T47D (cell line): Measurements from ENCODE around the gene TLL2.

ENCODE experiments used
- DNase-seq, 2 experiments: peaks; one replicate each; pipeline versions ENCODE4 v3.0.0 to v3.0.0-alpha.2; 2011 to 2012; ENCODE audit warnings: low read depth in 1 of 2, low spot score in 1 of 2
- JUND ChIP-seq: IDR thresholded peaks from 2 replicates; pipeline ENCODE4 v1.6.1; 2012; ENCODE audit warnings: low read depth
- in situ Hi-C: cut with HindIII; loops from 2 replicates; pipeline ENCODE4 v1.10.0; 2016; ENCODE audit warnings: low sequenced_read_pairs, low pct_unique_long_range_greater_than_20kb

TLL2 gene

DNA sequence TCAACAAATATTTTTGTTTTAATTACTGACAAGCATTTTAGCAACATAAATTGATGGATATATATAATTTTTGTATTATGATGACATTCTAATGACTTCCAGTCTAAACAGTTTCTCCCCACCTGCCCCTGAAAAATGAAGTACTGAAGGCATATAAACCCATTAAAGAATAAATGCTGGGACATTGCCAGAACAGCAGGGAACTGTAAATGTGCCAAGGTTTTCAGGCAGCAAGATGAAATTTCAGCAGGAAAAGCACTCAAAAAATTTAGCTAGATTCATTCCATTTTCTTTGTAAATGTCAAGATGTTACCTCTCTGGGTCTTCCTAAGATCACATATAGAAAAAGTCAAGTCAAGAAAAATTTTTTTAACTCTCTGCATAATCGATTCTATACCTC lies 11.0 kb upstream of the TLL2 start:
- TF ChIP-seq JUND: no peak
- DNase-seq: no peak
- in situ Hi-C loops: no loop called here

DNA sequence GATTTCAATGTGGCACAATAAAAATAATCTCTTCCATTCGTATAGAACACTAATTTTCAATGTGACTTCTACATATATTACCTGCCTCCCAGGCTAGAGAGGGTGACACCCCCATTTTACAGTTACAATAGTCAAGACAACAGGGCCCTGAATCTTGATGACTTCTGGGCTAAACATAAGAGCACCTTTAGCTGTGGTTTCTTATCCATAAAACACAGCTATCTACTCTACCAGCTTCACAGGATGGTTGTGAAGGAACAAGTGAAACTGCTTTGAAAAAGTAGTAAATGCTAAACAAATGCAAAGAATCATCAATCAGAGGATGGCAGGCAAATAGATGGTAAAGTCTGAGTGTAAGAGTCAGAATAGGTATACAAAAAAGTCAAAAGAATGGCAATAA lies 3.6 kb upstream of the TLL2 start:
- no peak for TF ChIP-seq JUND
- DNase-seq: no peak
- in situ Hi-C loops: no loop called here

DNA sequence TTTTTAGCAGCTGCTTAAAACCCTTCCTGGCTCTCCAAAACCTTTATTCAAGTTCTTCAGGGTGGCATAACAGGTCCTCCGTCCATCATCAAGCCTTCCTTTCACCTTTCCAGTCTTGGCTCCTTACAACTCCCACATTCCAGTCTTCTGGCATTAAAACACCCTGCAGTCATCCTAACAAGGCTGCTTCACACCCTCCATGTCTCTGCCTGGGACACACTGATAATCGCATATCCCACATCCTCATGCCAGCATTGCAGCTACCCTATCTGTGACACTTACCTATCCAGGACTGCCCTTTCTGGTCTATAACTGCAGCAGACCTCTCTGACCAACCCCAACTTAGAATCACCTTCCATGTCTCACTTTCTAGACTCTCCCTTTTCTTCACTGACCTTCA lies 2.6 kb upstream of the TLL2 start:
- no peak for TF ChIP-seq JUND
- DNase-seq: no peak
- in situ Hi-C loops: no loop called here

DNA sequence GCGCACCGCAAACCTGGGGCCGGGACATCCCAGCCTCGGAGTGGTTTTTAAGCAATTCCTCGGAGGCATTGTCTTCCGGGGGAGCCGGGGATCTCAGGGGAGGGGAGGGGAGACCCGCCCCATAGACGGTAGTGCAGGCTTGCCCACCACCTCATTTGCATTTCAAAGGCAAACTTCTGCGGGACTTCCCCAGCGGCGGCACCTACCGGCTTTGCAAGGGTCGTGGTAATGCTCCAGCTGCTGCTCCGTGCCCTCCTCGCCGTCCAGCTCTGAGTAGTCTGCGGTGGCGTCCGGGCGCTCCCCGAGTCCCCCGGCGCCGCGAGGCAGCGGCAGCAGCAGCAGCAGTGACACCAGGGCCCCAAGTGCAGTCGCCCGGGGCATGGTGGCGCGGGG lies 425 bp downstream of the TLL2 start:
- DNase-seq: no peak
- TF ChIP-seq JUND: no peak
- in situ Hi-C loops: no loop called here

DNA sequence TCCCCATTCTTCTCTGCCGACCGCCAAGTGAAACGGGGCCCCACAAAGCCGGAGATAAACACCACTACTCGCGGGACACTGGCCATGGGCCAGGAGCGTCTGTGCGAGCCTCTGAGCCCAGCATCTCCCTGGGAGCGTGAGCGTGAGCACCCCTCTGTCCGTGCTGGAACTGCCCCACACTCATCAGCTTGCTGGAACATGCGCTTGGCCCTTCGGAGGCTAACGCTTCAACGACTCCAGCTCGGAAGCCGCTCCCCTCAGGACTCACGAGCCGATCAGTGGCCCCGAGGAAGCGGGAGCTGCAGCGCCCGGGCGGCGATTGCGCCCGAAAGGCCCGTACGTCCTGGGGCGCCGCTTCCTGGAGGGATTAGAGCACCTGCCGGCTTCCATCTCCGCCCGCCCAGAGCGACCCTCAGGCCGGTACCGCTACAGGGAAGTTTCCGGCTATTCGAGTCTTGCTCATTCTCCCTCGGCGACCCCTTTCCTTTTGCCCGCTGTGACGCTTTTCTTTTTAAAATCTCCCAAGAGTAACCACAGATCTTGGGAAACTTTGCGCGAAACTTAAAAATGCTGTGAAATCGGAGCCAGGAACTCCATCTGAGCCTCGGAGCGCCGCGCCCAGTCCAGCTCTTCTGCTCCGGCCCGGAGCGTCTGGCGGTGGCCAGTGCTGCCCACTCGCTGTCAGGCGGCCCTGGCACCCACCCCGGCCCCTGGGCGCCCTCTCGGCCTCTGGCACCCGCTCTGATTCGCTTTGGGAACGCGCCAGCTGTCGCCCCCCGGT lies 1.0 kb downstream of the TLL2 start:
- in situ Hi-C loops: no loop called here
- no peak for DNase-seq
- no peak for TF ChIP-seq JUND

DNA sequence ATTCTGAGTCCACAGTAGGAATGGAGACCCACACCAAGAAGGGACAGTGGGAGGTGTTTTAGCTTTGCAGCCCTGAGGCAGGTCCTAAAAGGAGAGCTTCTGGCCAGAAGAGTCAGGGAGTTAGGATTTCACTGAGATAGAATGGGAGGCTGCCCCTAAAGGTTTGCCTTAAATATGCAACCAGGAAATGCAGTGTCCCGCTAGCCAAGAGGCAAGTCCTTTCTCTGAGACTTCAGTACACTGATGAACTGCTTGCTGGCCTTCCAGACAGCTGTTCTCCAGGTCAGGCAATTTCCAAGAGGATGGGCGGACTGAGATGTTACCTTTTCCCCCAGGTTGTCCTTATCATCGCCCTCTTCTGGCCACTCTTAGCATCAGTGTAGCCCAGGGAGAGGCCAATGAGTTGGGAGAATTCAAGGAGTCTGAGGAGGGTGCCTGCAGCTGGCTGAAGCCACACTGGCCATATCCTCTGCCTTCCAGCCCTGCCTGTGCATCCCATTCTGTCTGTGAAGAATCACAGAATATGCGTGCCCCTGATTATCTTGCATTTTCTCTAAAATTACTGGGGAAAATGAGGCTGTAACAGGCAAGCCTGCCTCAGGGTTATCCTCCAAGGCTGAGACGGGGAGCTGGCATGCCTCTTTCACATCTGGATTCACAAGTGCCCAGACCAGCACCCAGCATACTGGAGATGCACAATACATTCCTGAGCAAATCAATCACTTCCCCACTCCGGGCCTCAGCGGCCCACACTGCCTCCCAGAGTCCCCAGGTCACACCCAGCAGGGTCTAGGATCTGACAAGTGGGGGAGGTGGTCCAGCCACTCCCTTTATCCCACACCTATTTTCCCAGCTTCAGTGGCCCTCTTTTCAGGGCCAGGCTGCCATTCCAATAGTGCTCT lies 2.4 kb downstream of the TLL2 start:
- in situ Hi-C loops: no loop called here
- no peak for TF ChIP-seq JUND
- peak; percentile 49 to 74 for DNase-seq

DNA sequence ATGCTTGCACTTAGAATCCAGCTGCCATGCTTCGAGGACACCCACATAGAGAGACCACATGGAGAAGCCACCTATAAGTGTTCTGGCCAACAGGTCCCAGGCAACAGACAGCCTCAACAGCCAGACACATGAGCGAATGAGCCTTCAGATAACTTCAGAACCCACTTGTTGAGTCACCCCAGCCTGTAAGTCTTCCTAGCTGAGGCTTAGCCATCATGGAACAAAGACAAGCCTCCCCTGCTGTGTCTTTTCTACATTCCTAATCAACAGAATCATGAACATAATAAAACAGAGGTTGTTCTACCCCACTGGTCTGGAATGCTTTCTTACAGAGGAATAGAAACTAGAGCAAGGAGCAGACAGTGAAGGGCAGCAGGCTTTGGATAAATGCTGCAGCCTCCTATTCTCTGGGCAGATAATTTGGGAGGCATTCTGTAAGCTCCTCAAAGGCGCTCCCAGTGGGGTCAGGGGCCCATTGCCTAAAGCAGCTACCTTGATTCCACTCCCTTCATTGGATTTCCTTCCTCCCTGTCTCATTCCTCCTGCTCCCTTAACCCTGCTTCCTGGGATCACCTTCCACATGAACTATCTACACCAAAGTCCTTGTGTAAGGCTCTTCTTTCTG lies 4.6 kb downstream of the TLL2 start:
- in situ Hi-C loops: no loop called here
- TF ChIP-seq JUND: no peak
- no peak for DNase-seq

DNA sequence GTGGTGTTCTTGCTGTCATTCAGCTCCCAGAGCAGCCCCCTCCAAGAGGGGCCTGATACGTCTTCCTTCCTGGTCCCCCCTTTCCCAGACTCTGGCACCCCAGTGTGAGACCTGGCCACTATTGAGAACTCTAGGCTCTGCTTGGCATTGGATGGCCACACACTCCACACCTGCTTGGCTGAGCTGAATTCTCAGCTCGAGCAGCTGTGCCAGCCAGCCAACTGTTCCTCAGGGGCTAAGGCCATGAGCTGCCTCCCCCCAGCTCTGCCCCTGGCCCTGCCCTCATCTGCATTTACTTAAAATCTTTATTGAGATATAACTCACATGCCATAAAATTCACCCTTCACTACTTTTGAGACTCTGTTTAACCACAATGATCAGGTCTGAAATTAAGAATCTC lies 6.7 kb downstream of the TLL2 start:
- no peak for DNase-seq
- TF ChIP-seq JUND: no peak
- in situ Hi-C loops: no loop called here

DNA sequence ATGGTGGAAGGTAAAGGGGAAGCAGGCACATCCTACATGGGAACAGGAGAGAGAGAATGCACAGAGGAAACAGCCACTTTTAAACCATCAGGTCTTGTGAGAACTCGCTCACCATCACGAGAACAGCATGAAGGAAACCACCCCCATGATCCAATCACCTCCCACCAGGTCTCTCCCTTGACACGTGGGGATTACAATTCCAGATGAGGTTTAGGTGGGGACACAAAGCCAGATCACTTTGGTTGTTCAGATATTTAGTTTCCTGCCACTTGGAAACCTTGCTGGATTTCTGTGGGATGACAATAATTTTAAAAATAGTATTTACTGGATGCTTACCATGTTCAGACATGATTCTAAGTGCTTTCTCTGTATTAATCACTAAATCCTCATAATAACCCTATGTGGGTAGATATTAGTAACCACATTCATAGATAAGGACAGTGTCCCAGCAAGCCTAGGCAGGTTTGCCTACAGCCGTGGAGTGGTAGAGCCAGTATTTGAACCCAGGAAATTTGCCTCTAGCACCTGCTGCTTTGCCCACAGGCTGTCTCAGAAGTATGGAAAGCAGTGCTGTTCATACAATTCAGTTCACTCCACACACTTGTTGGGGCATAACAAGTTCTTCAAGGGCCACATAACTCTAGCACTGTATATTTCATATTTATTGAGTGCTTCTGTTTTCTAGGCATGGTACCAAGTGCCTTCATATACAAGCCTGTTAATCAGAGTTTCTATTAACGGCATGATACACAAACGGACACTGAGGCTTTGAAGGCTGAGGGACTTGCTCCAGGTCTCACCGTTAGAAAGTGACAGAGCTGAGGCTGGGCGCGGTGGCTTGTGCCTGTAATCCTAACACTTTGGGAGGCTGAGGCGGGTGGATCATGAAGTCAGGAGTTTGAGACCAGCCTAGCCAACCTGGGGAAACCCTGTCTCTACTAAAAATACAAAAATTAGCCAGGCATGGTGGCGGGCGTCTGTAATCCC lies 8.3 kb downstream of the TLL2 start:
- TF ChIP-seq JUND: no peak

DNA sequence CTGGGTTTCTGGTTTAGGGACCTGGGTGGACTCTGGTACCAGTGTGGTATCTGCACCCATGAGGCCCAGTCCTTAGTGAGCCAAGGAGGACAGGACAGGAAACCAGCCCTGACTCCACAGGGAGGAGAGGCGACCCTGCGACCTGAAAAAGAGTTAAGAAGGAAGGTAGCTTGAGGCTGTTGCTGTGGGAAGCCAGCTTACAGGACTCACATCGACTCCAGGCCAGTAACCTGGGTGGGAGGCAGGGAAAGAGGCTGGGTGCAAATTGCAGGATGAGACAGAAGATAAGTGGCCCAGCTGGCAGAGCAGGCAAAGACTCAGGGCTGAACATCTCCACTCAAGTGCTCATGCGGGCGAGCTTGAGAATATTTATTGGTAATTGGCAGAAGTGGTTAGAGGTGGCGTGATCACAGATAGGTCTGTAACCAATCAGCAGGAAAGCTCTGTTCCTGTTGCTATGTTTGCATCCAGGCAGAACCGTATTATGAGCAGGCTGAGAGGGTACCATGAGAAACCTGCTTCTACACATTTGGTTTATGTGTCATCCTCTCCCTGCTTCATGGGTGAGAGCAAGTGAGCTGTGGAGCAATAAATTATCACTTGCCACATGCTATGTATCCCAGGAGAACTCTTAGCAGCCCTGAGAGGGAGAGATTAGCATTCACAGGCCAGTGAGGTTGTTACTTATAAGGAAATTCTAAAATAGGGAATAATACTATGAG lies 11.0 kb downstream of the TLL2 start:
- in situ Hi-C loops: no loop called here

More for the DNA sequence above, 8.3 kb downstream of the TLL2 start:
- in situ Hi-C loops: no loop called here
- DNase-seq: no peak

DNA sequence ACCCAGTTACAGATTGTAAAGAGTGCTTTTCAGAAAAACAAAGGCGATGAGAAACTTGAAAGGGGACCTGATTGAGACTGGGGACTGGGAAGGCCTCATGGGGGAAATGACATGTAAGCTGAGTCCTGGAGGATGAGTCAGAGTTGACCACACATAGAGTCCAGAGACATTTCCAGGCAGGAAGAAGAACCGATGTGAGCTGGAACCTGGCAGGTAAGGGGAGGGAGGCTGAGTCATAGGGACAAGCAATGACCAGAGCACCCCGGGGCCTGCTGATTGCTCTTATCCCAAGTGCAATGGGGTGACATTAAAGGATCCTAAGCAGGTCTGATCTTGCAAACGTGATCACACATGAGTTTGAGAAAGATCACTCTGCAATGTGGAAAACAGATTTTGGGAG lies 11.7 kb downstream of the TLL2 start:
- in situ Hi-C loops: no loop called here

More for the DNA sequence above, 11.0 kb downstream of the TLL2 start:
- no peak for DNase-seq
- no peak for TF ChIP-seq JUND

More for the DNA sequence above, 11.7 kb downstream of the TLL2 start:
- DNase-seq: no peak
- TF ChIP-seq JUND: no peak
